Skeletal muscle satellite cell (primary cell): ENCODE results near the gene DEPDC4.
"Not testable (repeated sequence)": the region's sequence is repeated elsewhere in the genome, so short reads cannot be mapped to it uniquely, and the experiment has no call there.

Source experiments
- H3K27me3 ChIP-seq: 2 replicates; pipeline ENCODE4 v1.7.0; 2013; ENCODE audit warnings: low read length; ENCODE audit not compliant: control insufficient read depth, insufficient read depth
- H3K36me3 ChIP-seq: 2 replicates; pipeline ENCODE4 v1.7.0; 2013; ENCODE audit warnings: mild to moderate bottlenecking, control low read depth, low read length; ENCODE audit not compliant: insufficient read depth
- H3K4me1 ChIP-seq: 2 replicates; pipeline ENCODE4 v1.7.0; 2013; ENCODE audit warnings: low read length; ENCODE audit not compliant: control insufficient read depth, insufficient read depth
- H3K4me2 ChIP-seq: 2 replicates; pipeline ENCODE4 v1.7.0; 2013; ENCODE audit warnings: mild to moderate bottlenecking, low read length
- H3K4me3 ChIP-seq: 2 replicates; pipeline ENCODE4 v1.7.0; 2013; ENCODE audit warnings: low read length
- H3K9ac ChIP-seq: 2 replicates; pipeline ENCODE4 v1.7.0; 2013; ENCODE audit warnings: mild to moderate bottlenecking, low read depth, low read length, moderate library complexity
- H3K9me3 ChIP-seq: replicated peaks from 2 replicates; pipeline ENCODE4 v1.7.0; 2013; ENCODE audit warnings: mild to moderate bottlenecking, control low read depth, low read length

DEPDC4 gene

DNA sequence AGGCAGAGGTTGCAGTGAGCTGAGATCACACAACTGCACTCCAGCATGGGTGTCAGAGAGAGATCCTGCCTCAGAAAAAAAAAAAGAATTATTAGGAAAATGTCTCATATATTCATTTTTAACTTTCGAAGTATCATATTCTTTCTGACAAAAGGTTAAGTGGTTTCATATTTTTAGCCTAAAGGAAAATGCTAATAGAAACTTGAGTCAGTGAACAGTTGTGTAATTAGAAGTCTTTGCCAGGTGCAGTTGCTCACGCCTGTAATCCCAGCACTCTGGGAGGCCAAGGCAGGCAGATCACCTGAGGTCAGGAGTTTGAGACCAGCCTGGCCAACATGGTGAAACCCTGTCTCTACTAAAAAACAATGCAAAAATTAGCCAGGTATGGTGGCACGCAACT lies 35.0 kb downstream of the DEPDC4 start:
- H3K9me3 ChIP-seq, H3K4me1 ChIP-seq, H3K4me2 ChIP-seq, H3K27me3 ChIP-seq, H3K9ac ChIP-seq, H3K4me3 ChIP-seq, H3K36me3 ChIP-seq: not testable (repeated sequence)

DNA sequence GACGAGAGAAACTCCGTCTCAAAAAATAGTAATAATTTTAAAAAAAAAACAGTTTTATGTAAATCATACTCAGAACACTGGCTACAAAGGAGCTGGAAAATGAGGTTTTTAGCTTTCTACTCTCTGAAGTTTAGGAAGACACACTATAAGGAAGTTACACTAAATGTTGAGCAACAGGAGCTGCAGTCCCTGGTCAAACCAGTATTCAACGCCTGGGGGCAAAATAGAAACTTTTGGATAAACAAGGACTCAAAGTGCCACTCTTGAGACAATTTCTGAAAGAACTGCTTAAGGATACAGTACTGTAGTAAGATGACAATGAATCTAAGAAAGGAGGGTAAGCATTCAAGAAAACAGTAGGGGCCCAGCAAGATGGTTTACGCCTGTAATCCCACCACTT lies 37.0 kb downstream of the DEPDC4 start:
- Histone ChIP-seq H3K4me3 (no peak overlapping the region), H3K4me1 (peaks cover 7% of the 10 kb centered on the region), H3K9me3 (no peaks in the 10 kb centered on the region), H3K4me2 (no peak overlapping the region), H3K36me3 (peaks cover 7% of the 10 kb centered on the region), H3K27me3 (no peaks in the 10 kb centered on the region), H3K9ac (no peak overlapping the region)

DNA sequence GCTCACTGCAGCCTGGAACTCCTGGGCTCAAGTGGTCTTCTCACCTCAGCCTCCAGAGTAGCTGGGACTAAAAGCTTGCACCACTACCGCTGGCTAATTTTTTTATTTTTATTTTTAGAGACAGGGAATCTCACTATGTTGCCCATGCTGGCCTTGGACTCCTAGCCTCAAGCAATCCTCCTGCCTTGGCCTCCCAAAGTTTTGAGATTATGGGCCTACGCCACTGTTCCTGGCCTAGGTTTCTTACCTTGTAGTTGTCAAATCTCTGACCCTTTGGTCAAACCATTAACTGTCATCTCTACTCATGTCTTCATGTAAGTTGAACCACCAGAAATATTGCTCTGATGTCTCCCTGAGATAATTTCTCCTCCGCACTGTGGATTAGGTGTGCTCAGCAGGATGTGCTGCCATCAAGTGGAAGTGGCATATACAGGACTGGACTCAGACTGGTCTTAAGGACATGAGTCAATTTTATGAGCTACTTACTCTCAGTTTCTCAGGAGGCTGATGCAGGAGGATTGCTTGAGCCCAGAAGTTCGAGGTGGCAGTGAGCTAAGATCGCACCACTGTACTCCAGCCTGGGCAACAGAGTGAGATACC lies 37.7 kb downstream of the DEPDC4 start:
- Histone ChIP-seq H3K9me3 (no peaks in the 10 kb centered on the region), H3K4me1 (peaks cover 2% of the 10 kb centered on the region), H3K27me3 (no peaks in the 10 kb centered on the region), H3K4me3 (no peak overlapping the region), H3K4me2 (no peak overlapping the region), H3K36me3 (peaks cover 14% of the 10 kb centered on the region), H3K9ac (no peak overlapping the region)

DNA sequence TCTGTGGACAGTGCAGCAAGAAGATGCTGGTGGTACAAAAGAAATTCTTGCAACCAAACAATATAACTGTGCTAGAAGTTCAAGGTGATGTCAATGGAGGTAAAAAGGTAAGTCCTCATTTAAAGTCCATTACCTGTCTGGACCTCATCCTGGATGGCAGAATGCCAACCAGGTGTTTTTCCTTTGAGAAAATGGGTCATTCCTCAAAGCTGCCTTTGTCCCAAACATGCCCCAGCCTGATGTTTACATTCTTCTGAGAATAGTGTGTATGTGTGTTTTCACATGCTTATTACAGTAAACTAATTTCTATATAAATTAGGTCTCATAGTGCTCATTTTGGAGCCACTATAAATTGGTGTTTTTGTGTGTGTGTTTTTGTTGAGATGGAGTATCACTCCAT lies 41.4 kb downstream of the DEPDC4 start:
- Histone ChIP-seq H3K36me3 (peaks cover 26% of the 10 kb centered on the region), H3K27me3 (no peaks in the 10 kb centered on the region), H3K4me2 (no peak overlapping the region), H3K9me3 (no peaks in the 10 kb centered on the region), H3K9ac (no peak overlapping the region), H3K4me3 (no peak overlapping the region), H3K4me1 (no peaks in the 10 kb centered on the region)

DNA sequence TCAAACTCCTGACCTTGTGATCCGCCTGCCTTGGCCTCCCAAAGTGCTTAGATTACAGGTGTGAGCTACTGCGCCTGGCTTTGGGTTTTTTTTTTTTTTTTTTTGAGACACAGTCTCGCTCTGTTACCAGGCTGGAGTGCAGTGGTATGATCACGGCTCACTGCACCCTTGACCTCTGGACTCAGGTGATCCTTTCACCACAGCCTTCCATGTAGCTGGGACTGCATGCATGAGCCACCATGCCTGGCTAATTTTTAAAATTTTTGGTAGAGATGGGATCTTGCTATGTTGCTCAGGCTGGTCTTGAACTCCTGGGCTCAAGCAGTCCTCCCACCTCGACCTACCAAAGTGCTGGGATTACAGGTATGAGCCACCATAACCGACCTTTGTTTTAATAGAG lies 44.7 kb downstream of the DEPDC4 start:
- H3K4me1 ChIP-seq, H3K9me3 ChIP-seq, H3K4me2 ChIP-seq, H3K9ac ChIP-seq, H3K27me3 ChIP-seq, H3K4me3 ChIP-seq: not testable (repeated sequence)
- H3K36me3 ChIP-seq = peaks cover 43% of the 10 kb centered on the region

DNA sequence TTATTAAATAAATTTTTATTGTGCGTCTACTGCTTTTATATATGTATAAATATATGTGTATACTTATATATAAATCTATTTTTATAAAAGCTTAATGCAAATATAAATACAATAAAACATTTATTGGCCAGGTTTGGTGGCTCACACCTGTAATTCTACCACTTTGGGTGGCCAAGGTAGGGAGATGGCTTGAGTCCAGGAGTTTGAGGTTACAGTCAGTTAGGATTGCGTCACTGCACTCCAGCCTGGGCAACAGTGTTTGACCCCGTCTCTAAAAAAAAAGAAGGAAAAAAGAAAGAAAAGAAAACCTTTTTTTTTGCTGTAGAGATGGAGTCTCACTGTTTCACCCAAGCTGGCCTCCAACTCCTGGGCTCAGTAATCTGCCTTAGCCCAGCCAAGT lies 45.4 kb downstream of the DEPDC4 start:
- H3K9ac ChIP-seq = no peak overlapping the region
- peaks cover 43% of the 10 kb centered on the region for H3K36me3 ChIP-seq
- no peak overlapping the region for H3K4me3 ChIP-seq
- no peaks in the 10 kb centered on the region for H3K27me3 ChIP-seq
- H3K4me2 ChIP-seq = no peak overlapping the region
- H3K9me3 ChIP-seq = no peaks in the 10 kb centered on the region
- no peaks in the 10 kb centered on the region for H3K4me1 ChIP-seq

DNA sequence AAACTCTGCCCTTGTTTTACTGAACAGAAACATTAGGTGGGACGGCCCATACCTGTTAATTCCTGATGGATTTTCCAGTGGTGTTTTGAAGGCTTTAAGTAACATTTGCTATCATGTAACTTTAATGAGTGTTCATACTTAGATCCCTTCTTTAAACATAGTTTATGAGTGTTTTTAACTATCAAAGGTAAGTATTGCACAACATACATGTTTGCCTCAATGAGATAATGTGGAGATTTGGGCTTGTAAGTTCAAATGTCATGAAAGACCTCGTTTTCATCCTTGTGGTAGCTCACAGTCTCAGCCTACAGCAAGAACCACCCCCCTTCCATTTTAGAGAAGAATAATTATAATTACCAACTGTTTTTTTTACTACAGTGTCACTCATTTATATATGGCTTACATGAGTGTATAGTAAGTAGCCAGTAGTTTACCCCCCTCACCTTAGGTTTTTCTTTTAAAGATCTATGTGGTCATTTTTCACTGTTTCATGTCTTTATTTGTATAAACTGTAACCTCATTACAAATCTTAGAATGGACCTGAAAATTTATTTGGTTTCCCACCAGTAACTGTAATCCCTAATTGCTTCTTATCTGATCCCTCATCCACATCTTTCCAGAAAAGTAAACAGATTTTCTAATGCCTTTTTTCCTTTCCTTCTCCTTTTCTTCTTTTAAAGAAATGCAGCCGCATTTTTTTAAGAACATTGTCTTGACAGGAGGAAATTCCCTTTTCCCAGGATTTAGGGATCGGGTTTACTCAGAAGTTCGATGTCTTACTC lies 47.4 kb downstream of the DEPDC4 start:
- H3K27me3 ChIP-seq = no peaks in the 10 kb centered on the region
- H3K4me3 ChIP-seq = no peak overlapping the region
- H3K9ac ChIP-seq = no peak overlapping the region
- no peaks in the 10 kb centered on the region for H3K9me3 ChIP-seq
- no peaks in the 10 kb centered on the region for H3K4me1 ChIP-seq
- no peak overlapping the region for H3K4me2 ChIP-seq
- peaks cover 40% of the 10 kb centered on the region for H3K36me3 ChIP-seq

DNA sequence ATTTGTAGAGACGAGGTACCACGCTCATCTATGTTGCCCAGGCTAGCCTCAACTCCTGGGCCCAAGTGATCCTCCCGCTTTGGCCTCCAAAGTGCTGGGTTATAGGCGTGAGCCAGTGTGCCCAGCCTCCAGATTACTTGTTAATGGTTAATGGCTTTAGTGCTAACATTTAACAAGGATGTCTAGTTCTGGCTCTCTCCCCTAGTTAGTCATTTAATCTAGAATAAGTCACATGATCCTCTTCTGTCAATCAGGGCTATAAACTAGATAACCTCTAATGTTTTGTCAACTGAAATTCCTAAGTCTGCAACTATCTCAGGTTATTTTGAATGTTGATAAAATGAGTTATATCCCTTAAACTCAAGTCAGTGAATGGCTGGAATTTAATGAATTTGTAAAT lies 50.5 kb downstream of the DEPDC4 start:
- no peaks in the 10 kb centered on the region for H3K27me3 ChIP-seq
- H3K4me3 ChIP-seq = no peak overlapping the region
- H3K4me1 ChIP-seq = no peaks in the 10 kb centered on the region
- H3K9me3 ChIP-seq = no peaks in the 10 kb centered on the region
- H3K4me2 ChIP-seq = no peak overlapping the region
- no peak overlapping the region for H3K9ac ChIP-seq
- H3K36me3 ChIP-seq = peaks cover 36% of the 10 kb centered on the region

DNA sequence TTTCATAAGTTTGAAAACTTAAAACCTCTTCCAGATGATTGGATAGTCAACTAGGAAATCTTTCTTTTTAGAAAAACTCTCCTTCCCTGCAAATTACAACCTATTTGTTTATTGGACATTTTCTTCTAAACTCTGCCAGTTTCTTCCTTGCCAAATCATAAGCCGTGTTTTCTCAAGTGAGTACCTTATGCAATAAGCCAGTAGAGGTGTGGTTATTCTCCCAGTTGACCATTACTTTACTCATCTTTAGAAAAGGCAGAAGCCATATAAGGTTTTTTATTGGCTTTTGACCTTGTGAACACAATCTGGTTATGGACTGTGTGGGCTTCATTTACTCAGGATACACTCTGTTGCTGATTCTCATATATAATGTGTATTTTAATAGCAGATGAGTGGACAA lies 51.7 kb downstream of the DEPDC4 start:
- Histone ChIP-seq H3K9ac (no peak overlapping the region), H3K9me3 (no peaks in the 10 kb centered on the region), H3K27me3 (no peaks in the 10 kb centered on the region), H3K36me3 (peaks cover 38% of the 10 kb centered on the region), H3K4me2 (no peak overlapping the region), H3K4me1 (no peaks in the 10 kb centered on the region), H3K4me3 (no peak overlapping the region)

DNA sequence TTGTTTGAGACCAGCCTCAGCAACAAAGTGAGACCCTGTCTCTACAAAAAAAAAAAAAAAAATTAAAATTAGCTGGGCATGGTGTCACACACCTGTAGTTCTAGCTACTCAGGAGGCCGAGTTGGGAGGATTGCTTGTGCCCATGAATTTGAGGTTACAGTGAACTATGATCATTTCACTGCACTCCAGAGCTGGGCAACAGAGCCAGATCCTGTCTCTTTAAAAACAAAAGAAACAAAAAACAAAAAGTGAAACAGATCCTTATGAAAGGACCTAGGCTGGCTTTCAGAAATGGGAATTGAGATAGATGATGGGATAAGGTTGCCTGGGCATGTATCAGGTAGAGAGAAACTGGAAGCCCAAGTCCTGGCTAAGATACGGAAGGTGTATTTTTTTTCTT lies 52.4 kb downstream of the DEPDC4 start:
- no peak overlapping the region for H3K9ac ChIP-seq
- peaks cover 38% of the 10 kb centered on the region for H3K36me3 ChIP-seq
- no peaks in the 10 kb centered on the region for H3K4me1 ChIP-seq
- no peaks in the 10 kb centered on the region for H3K27me3 ChIP-seq
- H3K9me3 ChIP-seq = no peaks in the 10 kb centered on the region
- H3K4me3 ChIP-seq = no peak overlapping the region
- H3K4me2 ChIP-seq = no peak overlapping the region

DNA sequence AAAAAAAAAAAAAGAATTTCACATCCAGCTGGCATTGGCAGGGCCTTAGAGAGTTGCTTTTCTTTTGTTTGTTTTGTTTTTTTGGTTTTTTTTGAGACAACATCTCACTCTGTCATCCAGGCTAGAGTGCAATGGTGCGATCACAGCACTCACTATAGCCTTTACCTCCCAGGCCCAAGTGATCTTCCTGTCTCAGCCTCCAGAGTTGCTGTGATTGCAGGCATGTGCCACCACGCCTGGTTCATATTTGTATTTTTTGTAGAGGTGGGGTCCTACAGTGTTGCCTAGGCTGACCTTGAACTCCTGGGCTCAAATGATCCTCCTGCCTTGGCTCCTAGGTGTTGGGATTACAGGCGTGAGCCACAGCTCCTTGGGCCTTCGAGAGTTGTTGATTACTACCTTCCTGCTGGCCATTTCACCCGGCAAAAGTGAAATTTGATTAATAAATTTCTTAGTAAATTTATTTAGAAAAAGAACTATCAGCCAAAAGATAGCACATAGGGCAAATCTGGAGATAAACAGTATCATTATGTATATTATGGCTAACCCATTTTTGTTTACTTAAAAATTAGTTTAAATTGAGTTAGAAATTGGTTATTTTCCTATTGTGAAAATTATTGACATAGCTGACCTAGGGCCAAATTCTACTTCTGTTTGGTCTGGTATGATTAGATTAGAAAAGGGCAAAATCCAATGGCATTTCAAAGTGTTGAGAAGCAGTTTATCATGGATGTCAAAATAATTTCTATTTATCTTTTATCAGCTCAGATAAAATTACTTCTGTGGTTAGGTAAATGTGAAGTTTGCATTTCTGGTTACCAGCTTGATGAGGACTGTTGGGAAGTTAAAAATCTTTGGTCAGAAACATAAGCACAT lies 53.6 kb downstream of the DEPDC4 start:
- H3K9me3 ChIP-seq = no peaks in the 10 kb centered on the region
- H3K4me3 ChIP-seq = no peak overlapping the region
- H3K4me2 ChIP-seq = no peak overlapping the region
- peaks cover 41% of the 10 kb centered on the region for H3K36me3 ChIP-seq
- no peaks in the 10 kb centered on the region for H3K27me3 ChIP-seq
- H3K9ac ChIP-seq = no peak overlapping the region
- no peaks in the 10 kb centered on the region for H3K4me1 ChIP-seq
